ENCODE results near the gene TMEM123.
"Not testable (repeated sequence)": the region's sequence is repeated elsewhere in the genome, so short reads cannot be mapped to it uniquely, and the experiment has no call there.

The TMEM123 gene

DNA sequence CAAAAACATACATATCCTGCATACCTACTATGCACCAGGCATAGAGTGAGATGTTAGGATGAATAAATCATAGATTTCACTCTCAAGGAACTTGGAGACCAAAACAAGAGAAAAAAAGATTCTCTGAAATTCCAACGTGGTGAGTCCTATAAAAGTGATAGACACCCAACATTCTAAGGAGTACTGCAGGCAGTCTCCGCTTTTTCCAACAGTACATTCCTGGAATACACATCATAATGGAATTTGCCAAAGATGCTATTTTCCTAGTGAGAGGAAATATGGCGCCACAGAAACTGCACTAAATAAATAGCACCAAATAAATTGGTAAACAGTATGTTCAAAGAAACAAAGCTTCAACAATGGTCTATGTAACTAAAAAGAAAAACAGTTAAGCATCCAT, 6.0 kb downstream of the TMEM123 start:
- H3K4me2 ChIP-seq (ENCODE audit: insufficient read depth, low read length, poor library complexity, severe bottlenecking), result no peak overlapping the region
- WGBS, 2 donors (ENCODE audit: extremely low coverage in 2 of 2, insufficient read length in 2 of 2, insufficient replicate concordance in 1 of 2), result no CpG with 5 or more reads among the region's 3 CpGs
- no peak overlapping the region for H3K14ac ChIP-seq (ENCODE audit: low read length)
- no peak overlapping the region for H2AFZ ChIP-seq (ENCODE audit: low read length)
- H2BK15ac ChIP-seq (ENCODE audit: low read length), result no peak overlapping the region
- H3K36me3 ChIP-seq (replicated peaks in 1 of 2; ENCODE audit: control insufficient read depth in 2 of 2, insufficient read depth in 2 of 2, low read length in 2 of 2), result peaks cover 1 to 47% of the 10 kb centered on the region in 2 donors
- H3K4me3 ChIP-seq (ENCODE audit: low read length in 2 of 2), result no peak overlapping the region
- H4K8ac ChIP-seq (ENCODE audit: low read depth, low read length), result no peak overlapping the region
- H3K79me1 ChIP-seq (ENCODE audit: low read depth, low read length), result no peaks in the 10 kb centered on the region
- H3K18ac ChIP-seq (ENCODE audit: low read length), result no peak overlapping the region
- H4K91ac ChIP-seq (ENCODE audit: low read depth, low read length, poor library complexity), result no peak overlapping the region
- no peak overlapping the region for H3K4ac ChIP-seq (ENCODE audit: low read length)
- no peak overlapping the region for H2BK12ac ChIP-seq (ENCODE audit: low read length)
- no peak overlapping the region for H3K23ac ChIP-seq (ENCODE audit: low read depth, low read length, poor library complexity)
- no peak overlapping the region for H2BK5ac ChIP-seq (ENCODE audit: low read length)
- no peak overlapping the region for H2BK120ac ChIP-seq (ENCODE audit: low read depth, low read length)
- no peak overlapping the region for H3K9ac ChIP-seq (ENCODE audit: low read depth, low read length, poor library complexity)
- H3K9me3 ChIP-seq (replicated peaks in 1 of 2; ENCODE audit: control insufficient read depth in 2 of 2, insufficient read depth in 1 of 2, low read depth in 1 of 2, low read length in 2 of 2), result peaks cover 0 to 3% of the 10 kb centered on the region in 2 donors
- no peak overlapping the region for H3K27ac ChIP-seq (replicated peaks; ENCODE audit: low read length)
- no peak for DNase-seq (ENCODE audit: low spot score)
- peaks cover 6 to 9% of the 10 kb centered on the region in 2 donors for H3K4me1 ChIP-seq (ENCODE audit: control insufficient read depth in 2 of 2, insufficient read depth in 1 of 2, low read depth in 1 of 2, low read length in 2 of 2)
- H3K27me3 ChIP-seq (ENCODE audit: control insufficient read depth in 3 of 3, insufficient read depth in 3 of 3, low read depth in 1 of 3, low read length in 3 of 3), result no peaks in the 10 kb centered on the region
- H2AK5ac ChIP-seq (ENCODE audit: low read depth, low read length), result no peak overlapping the region

GRCh38 chr11:102444693-102445092, 7.9 kb downstream of the TMEM123 start:
- H3K14ac ChIP-seq (ENCODE audit: low read length); H2BK12ac ChIP-seq (ENCODE audit: low read length); H3K23ac ChIP-seq (ENCODE audit: low read depth, low read length, poor library complexity); H3K4me3 ChIP-seq (ENCODE audit: low read length in 2 of 2); H4K91ac ChIP-seq (ENCODE audit: low read depth, low read length, poor library complexity); H2AFZ ChIP-seq (ENCODE audit: low read length); H3K18ac ChIP-seq (ENCODE audit: low read length); H2AK5ac ChIP-seq (ENCODE audit: low read depth, low read length); H3K4me2 ChIP-seq (ENCODE audit: insufficient read depth, low read length, poor library complexity, severe bottlenecking); H3K27me3 ChIP-seq (ENCODE audit: control insufficient read depth in 3 of 3, insufficient read depth in 3 of 3, low read depth in 1 of 3, low read length in 3 of 3); H3K27ac ChIP-seq (replicated peaks; ENCODE audit: low read length); H3K79me1 ChIP-seq (ENCODE audit: low read depth, low read length); DNase-seq (ENCODE audit: low spot score); H2BK15ac ChIP-seq (ENCODE audit: low read length); H3K4me1 ChIP-seq (ENCODE audit: control insufficient read depth in 2 of 2, insufficient read depth in 1 of 2, low read depth in 1 of 2, low read length in 2 of 2); H2BK5ac ChIP-seq (ENCODE audit: low read length); H3K4ac ChIP-seq (ENCODE audit: low read length); H2BK120ac ChIP-seq (ENCODE audit: low read depth, low read length); H3K9me3 ChIP-seq (replicated peaks in 1 of 2; ENCODE audit: control insufficient read depth in 2 of 2, insufficient read depth in 1 of 2, low read depth in 1 of 2, low read length in 2 of 2); H4K8ac ChIP-seq (ENCODE audit: low read depth, low read length); H3K9ac ChIP-seq (ENCODE audit: low read depth, low read length, poor library complexity): not testable (repeated sequence)
- WGBS, 2 donors (ENCODE audit: extremely low coverage in 2 of 2, insufficient read length in 2 of 2, insufficient replicate concordance in 1 of 2), result no CpG with 5 or more reads among the region's 5 CpGs
- peaks cover 1 to 47% of the 10 kb centered on the region in 2 donors for H3K36me3 ChIP-seq (replicated peaks in 1 of 2; ENCODE audit: control insufficient read depth in 2 of 2, insufficient read depth in 2 of 2, low read length in 2 of 2)

GRCh38 chr11:102444142-102444541, 8.4 kb downstream of the TMEM123 start:
- H3K79me1 ChIP-seq (ENCODE audit: low read depth, low read length); H3K4me2 ChIP-seq (ENCODE audit: insufficient read depth, low read length, poor library complexity, severe bottlenecking); H4K8ac ChIP-seq (ENCODE audit: low read depth, low read length); H4K91ac ChIP-seq (ENCODE audit: low read depth, low read length, poor library complexity); H2BK12ac ChIP-seq (ENCODE audit: low read length); H3K23ac ChIP-seq (ENCODE audit: low read depth, low read length, poor library complexity); H3K9ac ChIP-seq (ENCODE audit: low read depth, low read length, poor library complexity); H3K4me3 ChIP-seq (ENCODE audit: low read length in 2 of 2); H3K27ac ChIP-seq (replicated peaks; ENCODE audit: low read length); H2BK120ac ChIP-seq (ENCODE audit: low read depth, low read length); H3K27me3 ChIP-seq (ENCODE audit: control insufficient read depth in 3 of 3, insufficient read depth in 3 of 3, low read depth in 1 of 3, low read length in 3 of 3); H3K4me1 ChIP-seq (ENCODE audit: control insufficient read depth in 2 of 2, insufficient read depth in 1 of 2, low read depth in 1 of 2, low read length in 2 of 2); H2AFZ ChIP-seq (ENCODE audit: low read length); H3K14ac ChIP-seq (ENCODE audit: low read length); H2BK5ac ChIP-seq (ENCODE audit: low read length); H2BK15ac ChIP-seq (ENCODE audit: low read length); H3K18ac ChIP-seq (ENCODE audit: low read length); H2AK5ac ChIP-seq (ENCODE audit: low read depth, low read length); H3K9me3 ChIP-seq (replicated peaks in 1 of 2; ENCODE audit: control insufficient read depth in 2 of 2, insufficient read depth in 1 of 2, low read depth in 1 of 2, low read length in 2 of 2); DNase-seq (ENCODE audit: low spot score); H3K4ac ChIP-seq (ENCODE audit: low read length): not testable (repeated sequence)
- WGBS, 2 donors (ENCODE audit: extremely low coverage in 2 of 2, insufficient read length in 2 of 2, insufficient replicate concordance in 1 of 2), result no CpG with 5 or more reads among the region's 4 CpGs
- H3K36me3 ChIP-seq (replicated peaks in 1 of 2; ENCODE audit: control insufficient read depth in 2 of 2, insufficient read depth in 2 of 2, low read length in 2 of 2), result peaks cover 1 to 47% of the 10 kb centered on the region in 2 donors

DNA sequence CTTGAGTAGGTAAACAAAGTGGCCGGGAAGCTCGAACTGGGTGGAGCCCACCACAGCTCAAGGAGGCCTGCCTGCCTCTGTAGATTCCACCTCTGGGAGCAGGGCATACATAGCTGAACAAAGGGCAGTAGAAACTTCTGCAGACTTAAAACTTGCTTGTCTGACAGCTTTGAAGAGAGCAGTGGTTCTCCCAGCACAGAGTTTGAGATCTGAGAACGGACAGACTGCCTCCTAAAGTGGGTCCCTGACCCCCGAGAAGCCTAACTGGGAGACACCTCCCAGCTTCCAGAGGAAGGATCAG, 13.6 kb downstream of the TMEM123 start:
- H2BK120ac ChIP-seq (ENCODE audit: low read depth, low read length); H4K91ac ChIP-seq (ENCODE audit: low read depth, low read length, poor library complexity); H2AFZ ChIP-seq (ENCODE audit: low read length); H3K4me1 ChIP-seq (ENCODE audit: control insufficient read depth in 2 of 2, insufficient read depth in 1 of 2, low read depth in 1 of 2, low read length in 2 of 2); H3K14ac ChIP-seq (ENCODE audit: low read length); H4K8ac ChIP-seq (ENCODE audit: low read depth, low read length); H3K27ac ChIP-seq (replicated peaks; ENCODE audit: low read length); H2AK5ac ChIP-seq (ENCODE audit: low read depth, low read length); H3K9ac ChIP-seq (ENCODE audit: low read depth, low read length, poor library complexity); H2BK5ac ChIP-seq (ENCODE audit: low read length); H3K79me1 ChIP-seq (ENCODE audit: low read depth, low read length); H2BK15ac ChIP-seq (ENCODE audit: low read length); H3K23ac ChIP-seq (ENCODE audit: low read depth, low read length, poor library complexity); H3K27me3 ChIP-seq (ENCODE audit: control insufficient read depth in 3 of 3, insufficient read depth in 3 of 3, low read depth in 1 of 3, low read length in 3 of 3); H3K4me3 ChIP-seq (ENCODE audit: low read length in 2 of 2); H2BK12ac ChIP-seq (ENCODE audit: low read length); DNase-seq (ENCODE audit: low spot score); H3K4me2 ChIP-seq (ENCODE audit: insufficient read depth, low read length, poor library complexity, severe bottlenecking); H3K18ac ChIP-seq (ENCODE audit: low read length); H3K4ac ChIP-seq (ENCODE audit: low read length): not testable (repeated sequence)
- Histone ChIP-seq H3K36me3 (replicated peaks in 1 of 2; ENCODE audit: control insufficient read depth in 2 of 2, insufficient read depth in 2 of 2, low read length in 2 of 2) (peaks cover 7 to 37% of the 10 kb centered on the region in 2 donors), H3K9me3 (replicated peaks in 1 of 2; ENCODE audit: control insufficient read depth in 2 of 2, insufficient read depth in 1 of 2, low read depth in 1 of 2, low read length in 2 of 2) (peaks cover 2 to 22% of the 10 kb centered on the region in 2 donors)
- no CpG with 5 or more reads among the region's 4 CpGs for WGBS, 2 donors (ENCODE audit: extremely low coverage in 2 of 2, insufficient read length in 2 of 2, insufficient replicate concordance in 1 of 2)
